Neural progenitor cell (in vitro differentiated cells): ENCODE results near the gene EAPP.

Experiments
- CTCF ChIP-seq: fragments of 200-600 bp; sonication (generic); IDR thresholded peaks from 2 replicates; pipeline ENCODE4 v1.5.1; 2017; ENCODE audit warnings: antibody characterized with exemption, mild to moderate bottlenecking
- EZH2 ChIP-seq: fragments of 200-600 bp; sonication (generic); IDR thresholded peaks from 2 replicates; pipeline ENCODE4 v1.6.1; 2017; ENCODE audit warnings: antibody characterized with exemption, mild to moderate bottlenecking, moderate library complexity
- EZH2phosphoT487 ChIP-seq: fragments of 200-600 bp; sonication (generic); IDR thresholded peaks from 2 replicates; pipeline ENCODE4 v1.6.1; 2017; ENCODE audit warnings: antibody characterized with exemption

GRCh38 chr14:34496679-34497513 lies 42.6 kb downstream of the EAPP start:
- no peak for TF ChIP-seq EZH2
- peak; percentile 13 for TF ChIP-seq CTCF
- no peak for TF ChIP-seq EZH2phosphoT487
